ENCODE measurements around the gene SBF1.

DNA sequence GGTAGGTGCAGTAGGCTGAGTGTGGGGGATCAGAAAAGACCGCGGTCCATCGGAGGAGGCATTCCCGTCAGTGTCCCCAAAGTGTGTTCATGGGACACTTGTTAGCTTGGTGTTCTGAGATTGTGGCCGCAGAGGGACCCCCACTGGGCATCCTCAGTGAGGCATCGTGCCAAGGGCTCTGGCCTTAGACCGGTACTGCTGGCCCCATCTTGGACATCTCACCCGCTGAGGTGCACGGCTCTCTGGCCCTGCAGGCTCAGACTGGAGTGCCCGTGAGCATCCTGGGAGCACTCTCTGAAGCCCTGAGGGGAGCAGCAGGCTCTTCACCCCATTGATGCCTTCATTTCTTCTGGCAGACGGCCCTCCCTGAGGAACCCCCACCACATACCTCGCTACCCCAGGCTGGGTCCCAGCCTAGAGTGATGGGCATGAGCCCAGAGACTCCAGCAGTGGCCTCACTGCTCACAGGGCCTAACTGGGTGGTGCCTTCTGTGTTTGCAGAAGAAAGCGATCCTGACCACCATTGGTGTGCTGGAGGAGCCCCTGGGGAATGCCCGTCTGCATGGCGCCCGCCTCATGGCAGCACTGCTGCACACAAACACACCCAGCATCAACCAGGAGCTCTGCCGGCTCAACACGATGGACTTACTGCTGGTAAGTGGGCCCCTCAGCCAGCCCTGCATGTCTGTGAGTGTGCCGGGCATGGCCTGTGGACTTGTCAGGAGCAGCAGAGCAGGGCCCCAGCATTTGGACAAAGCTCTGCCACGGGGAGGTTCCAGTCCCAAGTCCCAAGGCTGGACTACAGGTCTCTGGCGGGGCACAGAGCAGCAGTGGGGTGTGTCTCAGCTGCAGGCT lies 51.6 kb downstream of the SBF1 start:
- TF ChIP-seq EZH2phosphoT487 (IDR thresholded peaks at IDR 0.05; ENCODE audit: insufficient read depth, low read depth) (no peak), EZH2 (IDR thresholded peaks at IDR 0.05; ENCODE audit: insufficient read depth, poor library complexity, severe bottlenecking) (no peak)

Data from GM23248 (cell line).